ENCODE measurements around the gene HOXD4. TPM values are rescaled to one million over a fixed set of nuclear protein-coding genes. Genes with fewer than 3 reads are reported as not detected.

HOXD4 gene
- total RNA-seq, 1 experiment from 2014 or later: 1.2 TPM

DNA sequence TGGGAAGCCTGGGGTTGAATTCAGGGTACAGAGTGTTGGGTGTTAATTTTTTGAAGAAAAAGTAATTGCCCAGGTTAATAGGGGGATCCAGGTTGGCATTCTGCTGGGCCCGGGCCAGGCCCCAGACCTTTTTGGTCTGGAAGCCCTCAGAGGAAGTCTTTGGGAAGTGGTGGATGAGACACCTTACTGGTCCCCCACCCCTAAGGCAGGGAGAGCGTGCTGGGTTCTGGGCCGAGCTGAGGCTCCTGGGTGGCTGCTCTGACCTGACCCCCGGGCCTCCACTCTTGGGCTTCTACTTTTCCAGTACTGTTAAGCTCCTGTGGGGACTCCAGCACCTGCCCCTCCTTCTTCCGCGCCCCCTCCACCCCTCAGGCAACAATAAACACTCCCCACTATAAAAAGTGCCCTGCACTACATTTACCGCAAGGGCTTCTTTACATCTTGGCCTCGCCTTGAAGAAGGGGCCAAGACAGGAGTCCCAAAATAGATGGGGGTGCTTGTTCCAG is 5.0 kb downstream of the HOXD4 start:
- Histone ChIP-seq H3K9me3 (no peaks in the 10 kb centered on the region), H3K36me3 (ENCODE audit: control insufficient read depth, insufficient read depth, low read length) (no peaks in the 10 kb centered on the region), H3K4me3 (ENCODE audit: low read depth, low read length) (no peak overlapping the region), H3K27me3 (replicated peaks; ENCODE audit: control insufficient read depth, insufficient read depth, low read length) (no peaks in the 10 kb centered on the region; the same call in 1 of the 2 replicates), H3K4me1 (no peaks in the 10 kb centered on the region)
- peaks cover 18% of the 10 kb centered on the region for H3K27me3 Mint-ChIP-seq (ENCODE audit: insufficient read depth, unreplicated experiment)
- ChIA-PET CTCF (no interaction called here), POLR2A (no interaction called here)
- H3K4me3 Mint-ChIP-seq (ENCODE audit: unreplicated experiment): peak overlapping the region; percentile 45
- H3K4me1 Mint-ChIP-seq (ENCODE audit: low read depth, unreplicated experiment): no peaks in the 10 kb centered on the region
- no peak for DNase-seq
- H3K9me3 Mint-ChIP-seq (ENCODE audit: unreplicated experiment): no peaks in the 10 kb centered on the region
- no TSS peak for BruUV-seq (replicated peaks)
- H3K36me3 Mint-ChIP-seq (ENCODE audit: insufficient read depth, unreplicated experiment): no peaks in the 10 kb centered on the region
- H3K27ac Mint-ChIP-seq (ENCODE audit: unreplicated experiment): no peak overlapping the region
- TF ChIP-seq, protein P1, sequence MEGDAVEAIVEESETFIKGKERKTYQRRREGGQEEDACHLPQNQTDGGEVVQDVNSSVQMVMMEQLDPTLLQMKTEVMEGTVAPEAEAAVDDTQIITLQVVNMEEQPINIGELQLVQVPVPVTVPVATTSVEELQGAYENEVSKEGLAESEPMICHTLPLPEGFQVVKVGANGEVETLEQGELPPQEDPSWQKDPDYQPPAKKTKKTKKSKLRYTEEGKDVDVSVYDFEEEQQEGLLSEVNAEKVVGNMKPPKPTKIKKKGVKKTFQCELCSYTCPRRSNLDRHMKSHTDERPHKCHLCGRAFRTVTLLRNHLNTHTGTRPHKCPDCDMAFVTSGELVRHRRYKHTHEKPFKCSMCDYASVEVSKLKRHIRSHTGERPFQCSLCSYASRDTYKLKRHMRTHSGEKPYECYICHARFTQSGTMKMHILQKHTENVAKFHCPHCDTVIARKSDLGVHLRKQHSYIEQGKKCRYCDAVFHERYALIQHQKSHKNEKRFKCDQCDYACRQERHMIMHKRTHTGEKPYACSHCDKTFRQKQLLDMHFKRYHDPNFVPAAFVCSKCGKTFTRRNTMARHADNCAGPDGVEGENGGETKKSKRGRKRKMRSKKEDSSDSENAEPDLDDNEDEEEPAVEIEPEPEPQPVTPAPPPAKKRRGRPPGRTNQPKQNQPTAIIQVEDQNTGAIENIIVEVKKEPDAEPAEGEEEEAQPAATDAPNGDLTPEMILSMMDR (IDR thresholded peaks at IDR 0.05; ENCODE audit: insufficient read depth in 1 of 2, low read depth in 1 of 2, low read length in 1 of 2, severe bottlenecking in 1 of 2, unreplicated experiment in 1 of 2): no peak
- intact Hi-C loops (cut with micrococcal nuclease; ENCODE audit: unreplicated experiment): no loop called here

DNA sequence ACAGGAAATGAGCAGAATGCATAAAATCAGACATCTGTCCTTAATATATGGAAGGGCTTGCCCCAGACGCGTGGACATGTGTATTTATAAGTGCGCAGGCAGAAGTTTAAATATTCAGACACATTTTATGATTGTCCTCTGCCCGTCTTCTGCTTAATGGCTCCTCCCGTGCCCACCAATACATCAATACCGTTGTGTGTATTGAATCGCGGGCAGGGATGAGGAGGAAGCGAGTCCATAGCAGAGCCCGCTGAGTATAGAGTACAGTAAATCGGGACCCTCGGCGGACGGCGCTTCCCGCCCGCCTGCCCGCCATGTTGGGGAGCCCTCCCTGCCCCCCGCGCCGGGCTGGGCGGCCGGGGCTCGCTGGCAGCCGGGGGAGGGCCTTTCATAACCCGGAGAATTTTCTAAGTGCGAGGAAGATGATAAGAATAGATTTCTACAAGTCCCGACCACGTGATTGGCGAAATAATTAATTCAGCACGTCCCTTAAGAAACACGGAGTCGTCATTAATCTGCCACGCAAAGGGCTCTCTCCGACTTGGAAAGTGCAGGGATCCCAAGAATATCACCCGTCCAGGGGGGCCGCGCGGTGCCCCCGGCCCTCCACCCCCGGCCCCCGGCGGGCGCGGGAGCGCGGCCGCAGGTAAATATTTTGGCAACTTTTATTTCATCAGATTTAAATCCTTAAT is 5.6 kb downstream of the HOXD4 start, which contains the start of gene HOXD3:
Gene HOXD3 (plus strand): TSS at position 501 of the 692 bp plus-strand sequence. CDS start 11,808 bp downstream, outside the sequence.
- H3K36me3 Mint-ChIP-seq (ENCODE audit: insufficient read depth, unreplicated experiment): no peaks in the 10 kb centered on the region
- CTCF ChIA-PET: interaction anchor here (0.6 kb wide), 1 partner anchor 112 kb away, joined by 3 read pairs; the partner anchor contains the start of gene MTX2
- Histone ChIP-seq H3K27me3 (replicated peaks; ENCODE audit: control insufficient read depth, insufficient read depth, low read length) (no peaks in the 10 kb centered on the region; the same call in 1 of the 2 replicates), H3K36me3 (ENCODE audit: control insufficient read depth, insufficient read depth, low read length) (no peaks in the 10 kb centered on the region), H3K4me3 (ENCODE audit: low read depth, low read length) (peak within 1 kb of the TSS; percentile 42), H3K4me1 (no peaks in the 10 kb centered on the region), H3K9me3 (no peaks in the 10 kb centered on the region)
- POLR2A ChIA-PET: no interaction called here
- no TSS peak for BruUV-seq (replicated peaks)
- no peaks in the 10 kb centered on the region for H3K9me3 Mint-ChIP-seq (ENCODE audit: unreplicated experiment)
- peaks cover 18% of the 10 kb centered on the region for H3K27me3 Mint-ChIP-seq (ENCODE audit: insufficient read depth, unreplicated experiment)
- H3K4me3 Mint-ChIP-seq (ENCODE audit: unreplicated experiment): peak within 1 kb of the TSS; percentile 70
- no peak within 1 kb of the TSS for H3K27ac Mint-ChIP-seq (ENCODE audit: unreplicated experiment)
- intact Hi-C loops (cut with micrococcal nuclease; ENCODE audit: unreplicated experiment): no loop called here
- TF ChIP-seq, protein P1 (IDR thresholded peaks at IDR 0.05; ENCODE audit: insufficient read depth in 1 of 2, low read depth in 1 of 2, low read length in 1 of 2, severe bottlenecking in 1 of 2, unreplicated experiment in 1 of 2): no peak
- no peak for DNase-seq
- H3K4me1 Mint-ChIP-seq (ENCODE audit: low read depth, unreplicated experiment): no peaks in the 10 kb centered on the region

DNA sequence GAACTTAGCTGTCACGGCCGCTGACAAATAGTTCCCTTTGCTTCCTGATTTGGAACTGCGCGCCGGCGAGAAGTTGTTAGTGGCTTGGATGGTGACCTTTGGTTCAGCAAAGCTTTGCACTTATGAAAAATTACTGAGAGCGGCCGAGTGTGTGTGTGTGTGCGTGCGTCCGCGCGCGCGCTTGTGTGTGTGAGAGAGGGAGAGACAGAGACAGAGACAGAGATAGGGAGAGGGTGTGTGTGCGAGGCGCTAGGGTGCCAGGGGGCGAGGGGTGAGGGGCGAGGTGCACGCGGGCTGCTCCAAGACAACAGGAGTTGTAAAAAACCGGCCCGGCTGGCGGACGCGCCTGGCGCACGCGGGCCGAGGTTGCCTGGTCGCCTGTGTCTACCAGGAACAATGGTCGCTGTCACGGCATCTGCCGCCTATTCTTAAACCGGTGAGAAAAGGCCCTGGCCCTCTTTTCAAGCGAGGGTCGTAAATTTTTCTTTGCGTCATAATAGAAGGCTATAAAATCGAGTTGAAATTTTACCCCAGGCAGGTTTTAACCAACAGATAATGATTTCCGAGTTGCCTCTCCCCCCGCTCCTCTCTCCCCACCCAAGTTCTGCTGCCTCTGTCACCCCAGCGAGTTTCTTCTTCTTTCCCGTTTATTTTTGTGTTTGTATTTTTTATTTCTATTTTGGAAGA is 6.3 kb downstream of the HOXD4 start:
- no peak overlapping the region for H3K27ac Mint-ChIP-seq (ENCODE audit: unreplicated experiment)
- peaks cover 18% of the 10 kb centered on the region for H3K27me3 Mint-ChIP-seq (ENCODE audit: insufficient read depth, unreplicated experiment)
- no peaks in the 10 kb centered on the region for H3K36me3 ChIP-seq (ENCODE audit: control insufficient read depth, insufficient read depth, low read length)
- no peaks in the 10 kb centered on the region; the same call in 1 of the 2 replicates for H3K27me3 ChIP-seq (replicated peaks; ENCODE audit: control insufficient read depth, insufficient read depth, low read length)
- CTCF ChIA-PET: interaction anchor here (0.6 kb wide), 1 partner anchor 112 kb away, joined by 3 read pairs; the partner anchor contains the start of gene MTX2
- TF ChIP-seq, protein P1 (IDR thresholded peaks at IDR 0.05; ENCODE audit: insufficient read depth in 1 of 2, low read depth in 1 of 2, low read length in 1 of 2, severe bottlenecking in 1 of 2, unreplicated experiment in 1 of 2): no peak
- no peaks in the 10 kb centered on the region for H3K36me3 Mint-ChIP-seq (ENCODE audit: insufficient read depth, unreplicated experiment)
- POLR2A ChIA-PET: no interaction called here
- DNase-seq: peak in 1 of 2 experiments; percentile 45
- H3K9me3 ChIP-seq: no peaks in the 10 kb centered on the region
- intact Hi-C loops (cut with micrococcal nuclease; ENCODE audit: unreplicated experiment): no loop called here
- H3K9me3 Mint-ChIP-seq (ENCODE audit: unreplicated experiment): no peaks in the 10 kb centered on the region
- H3K4me1 Mint-ChIP-seq (ENCODE audit: low read depth, unreplicated experiment): no peaks in the 10 kb centered on the region
- no TSS peak for BruUV-seq (replicated peaks)
- peak overlapping the region; percentile 70 for H3K4me3 Mint-ChIP-seq (ENCODE audit: unreplicated experiment)
- no peaks in the 10 kb centered on the region for H3K4me1 ChIP-seq
- peak overlapping the region; percentile 42 for H3K4me3 ChIP-seq (ENCODE audit: low read depth, low read length)
